ENCODE measurements around the gene DTD1.

DNA sequence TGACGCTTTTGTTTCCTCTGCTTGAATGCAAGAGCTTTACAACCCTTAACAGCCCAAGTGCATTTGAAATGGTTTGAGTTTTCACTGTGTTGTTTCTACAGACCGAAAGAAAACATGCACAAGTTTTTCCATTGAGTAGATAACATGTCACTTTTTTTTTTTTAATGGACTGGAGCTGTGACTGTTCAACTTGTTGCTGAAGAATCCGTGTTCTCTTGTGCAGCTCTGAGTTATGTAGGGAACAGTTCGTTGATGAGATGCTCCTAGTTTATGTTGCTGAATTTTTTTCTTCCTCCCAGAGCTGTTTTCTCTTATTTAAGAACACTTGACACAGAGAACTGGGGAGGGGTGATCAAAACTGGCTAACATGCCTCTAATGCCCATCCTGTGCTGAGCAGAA lies 89.3 kb downstream of the DTD1 start:
- TF ChIP-seq CTCF (conservative IDR thresholded peaks at IDR 0.05; ENCODE audit: low read length) (no peak), EZH2phosphoT487 (IDR thresholded peaks at IDR 0.05; ENCODE audit: borderline replicate concordance) (no peak)

Measured in Loucy (cell line).